GM18505 (cell line): ENCODE measurements around the gene MIDN.

Source experiments
- ATAC-seq: cut with Tn5 transposase; IDR thresholded peaks from one replicate; pipeline ENCODE4 v1.9.1; 2021; ENCODE audit not compliant: unreplicated experiment
- POLR2A ChIP-seq: IDR thresholded peaks from 4 replicates; pipeline ENCODE4 v1.6.1; 2011; ENCODE audit warnings: borderline replicate concordance; ENCODE audit not compliant: insufficient read depth, insufficient read length; ENCODE audit errors: extremely low read depth

MIDN gene

DNA sequence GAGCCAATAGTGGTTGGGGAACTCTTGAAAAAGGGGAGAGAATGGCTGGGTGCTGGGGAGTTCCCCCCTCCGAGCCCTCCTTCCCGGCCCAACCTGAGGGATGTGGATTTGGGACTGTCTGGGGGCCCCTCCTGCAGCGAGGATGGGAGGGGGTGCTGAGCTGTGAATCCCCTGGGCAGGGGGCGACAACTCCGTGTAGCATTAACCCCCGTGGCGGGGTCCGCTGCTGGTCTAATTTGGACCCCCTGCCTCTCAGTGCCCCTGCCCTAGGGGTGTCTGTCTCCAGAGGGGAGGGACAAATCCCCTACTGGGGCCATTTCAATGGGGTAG lies 9.7 kb downstream of the MIDN start:
- no peak for TF ChIP-seq POLR2A
- no peak for ATAC-seq

- no peak for TF ChIP-seq POLR2A
- ATAC-seq, result no peak
Observed at GRCh38 chr19:1258707-1259205, 10.4 kb downstream of the MIDN start.

DNA sequence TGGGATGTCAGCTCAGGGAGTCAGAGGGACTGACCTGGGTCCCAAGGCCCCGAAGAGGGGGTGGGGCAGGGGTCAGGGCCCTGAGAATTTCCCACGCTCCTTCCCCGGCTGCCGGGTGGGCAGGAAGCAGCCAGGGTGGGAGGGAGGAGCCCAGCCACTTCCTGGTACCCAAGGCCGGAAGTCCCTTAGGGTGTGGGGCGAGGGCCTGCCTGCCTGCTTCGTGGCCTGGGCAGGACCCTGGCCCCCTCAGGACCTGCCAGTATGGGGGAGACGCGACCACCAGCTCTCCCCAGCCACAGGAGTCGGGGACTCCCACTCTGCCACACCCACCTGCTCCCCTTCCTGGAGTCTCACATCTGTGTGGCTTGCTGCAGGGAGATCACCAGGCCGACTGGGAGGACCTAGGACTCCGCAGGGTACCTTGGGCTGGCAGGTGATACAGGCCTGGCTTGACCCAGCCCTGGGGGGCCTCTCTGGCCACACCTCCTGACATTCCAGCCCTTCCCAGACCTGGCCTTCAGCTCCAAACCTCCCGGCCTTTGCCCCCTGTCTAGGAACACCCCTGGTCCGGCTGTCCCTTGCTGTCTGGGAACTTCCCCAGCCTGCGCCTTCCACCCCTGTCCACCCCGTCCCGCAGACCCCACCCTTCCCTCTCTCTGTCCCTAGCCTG lies 11.0 kb downstream of the MIDN start:
- ATAC-seq, result peak; percentile 25
- TF ChIP-seq POLR2A, result peak; percentile 85

DNA sequence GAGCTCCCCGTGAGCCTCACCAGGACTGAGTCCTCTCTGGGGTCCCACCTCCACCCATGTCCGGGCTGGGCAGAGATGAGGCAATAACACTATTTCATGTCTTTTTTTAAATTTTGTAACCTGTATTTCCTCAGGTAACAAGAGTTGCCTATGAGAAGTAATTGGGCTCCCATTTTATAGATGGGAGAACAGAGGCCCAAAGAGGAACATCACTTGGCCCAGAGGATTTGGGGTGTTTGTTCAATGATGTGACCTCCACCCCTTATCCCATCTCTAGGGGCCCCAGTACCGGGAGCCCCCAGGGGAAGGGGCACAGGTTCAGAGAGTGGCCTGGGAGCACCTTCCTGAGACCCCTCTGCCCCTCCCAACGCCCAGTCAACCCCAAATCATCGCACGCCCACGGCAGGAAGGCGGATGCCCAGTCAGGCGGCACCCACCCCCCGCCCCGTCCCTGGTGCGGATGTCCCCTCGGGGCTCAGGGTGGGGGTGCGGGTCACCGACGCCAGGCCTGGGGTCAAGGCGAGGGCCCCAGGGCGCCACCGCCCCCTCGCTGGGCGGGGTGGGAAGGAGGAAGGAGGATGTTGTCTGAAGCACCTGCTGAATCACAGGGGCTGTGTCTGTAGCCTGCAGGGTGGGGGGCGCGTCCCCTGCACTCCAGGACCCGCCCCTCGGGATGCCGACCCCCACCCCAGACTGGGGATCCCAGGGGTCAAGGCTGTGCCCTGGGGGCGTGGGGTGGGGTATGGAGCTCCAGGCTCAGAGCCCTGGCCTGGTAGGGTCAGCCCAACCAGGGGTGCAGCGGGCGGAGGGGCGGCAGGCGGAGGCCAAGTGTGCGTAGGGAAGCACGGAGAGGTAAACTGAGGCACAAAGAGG lies 11.7 kb downstream of the MIDN start:
- ATAC-seq, result peak; percentile 5
- TF ChIP-seq POLR2A, result no peak

DNA sequence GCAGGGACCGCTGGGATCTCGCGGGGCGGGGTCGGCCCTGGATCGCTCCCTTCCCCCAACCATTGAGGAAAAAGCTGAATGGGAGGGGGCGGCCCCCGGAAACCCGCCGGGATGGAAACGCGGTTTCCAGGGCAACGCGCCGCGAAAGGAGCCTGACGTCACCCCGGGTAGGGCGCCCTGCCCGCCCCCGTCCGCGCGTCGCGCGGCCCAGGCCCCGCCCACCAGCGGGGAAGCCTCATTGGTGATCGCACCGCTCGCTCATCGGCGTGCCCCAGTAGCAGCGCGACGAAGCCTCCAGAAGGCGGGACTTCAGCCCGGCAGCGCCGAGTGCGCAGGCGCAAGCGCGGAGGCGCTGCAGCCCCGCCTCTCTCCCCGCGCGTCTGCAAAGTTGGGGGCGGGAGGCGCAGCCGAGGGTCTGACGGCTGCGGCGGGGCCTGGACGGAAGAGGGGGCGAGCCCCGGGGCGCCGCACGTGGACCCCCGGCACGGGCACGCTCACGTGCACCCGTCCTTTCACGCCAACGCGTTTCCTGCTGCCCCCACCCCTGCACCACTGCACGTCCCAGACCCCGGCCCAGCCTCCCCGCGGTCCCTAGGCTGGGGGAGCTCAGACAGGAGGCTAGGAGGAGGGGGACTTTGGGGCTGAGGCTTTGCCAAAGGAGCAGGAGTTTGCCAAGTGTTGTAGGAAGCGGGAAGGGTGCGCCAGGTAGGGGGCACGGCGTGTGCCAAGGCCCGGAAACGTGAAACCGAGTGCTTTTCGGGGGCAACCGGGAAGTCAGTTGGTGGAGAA lies 12.6 kb downstream of the MIDN start:
- peak; percentile 50 for ATAC-seq
- peak; percentile 28 for TF ChIP-seq POLR2A

DNA sequence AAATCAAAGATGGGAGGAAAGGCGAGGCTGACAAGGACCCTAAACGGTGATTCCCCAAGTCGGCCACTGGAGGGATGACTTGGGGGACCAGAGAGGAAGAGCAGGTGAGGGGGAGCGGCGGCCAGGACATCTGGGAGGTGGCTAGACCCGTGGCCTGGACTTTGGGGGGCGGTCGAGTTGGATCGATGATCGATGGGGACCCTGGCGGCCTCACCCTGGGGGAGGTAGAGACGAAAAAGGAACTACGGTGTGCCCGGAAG lies 13.1 kb downstream of the MIDN start:
- ATAC-seq, result no peak
- no peak for TF ChIP-seq POLR2A

GRCh38 chr19:1261798-1262622 lies 13.6 kb downstream of the MIDN start:
- ATAC-seq, result no peak
- peak; percentile 35 for TF ChIP-seq POLR2A

GRCh38 chr19:1262623-1263123 lies 14.3 kb downstream of the MIDN start:
- no peak for TF ChIP-seq POLR2A
- no peak for ATAC-seq

GRCh38 chr19:1263188-1263587 lies 14.8 kb downstream of the MIDN start:
- ATAC-seq, result no peak
- no peak for TF ChIP-seq POLR2A

- no peak for TF ChIP-seq POLR2A
- no peak for ATAC-seq
Observed at GRCh38 chr19:1264801-1265614, 16.6 kb downstream of the MIDN start.

- TF ChIP-seq POLR2A, result peak; percentile 26
- no peak for ATAC-seq
Observed at GRCh38 chr19:1265615-1266128, 17.3 kb downstream of the MIDN start.
